ES-I3 (cell line): ENCODE results near the gene FBLN1.
"Not testable (repeated sequence)": the region's sequence is repeated elsewhere in the genome, so short reads cannot be mapped to it uniquely, and the experiment has no call there.

Source experiments
- H3K36me3 ChIP-seq: 2 replicates; pipeline ENCODE4 v1.6.1; 2013; ENCODE audit warnings: mild to moderate bottlenecking, low read length, control low read depth, moderate library complexity; ENCODE audit not compliant: insufficient read depth
- H3K4me1 ChIP-seq: 2 replicates; pipeline ENCODE4 v1.6.1; 2013; ENCODE audit warnings: mild to moderate bottlenecking, control low read depth, low read length; ENCODE audit not compliant: insufficient read depth
- H3K9ac ChIP-seq: 2 replicates; pipeline ENCODE4 v1.6.1; 2013; ENCODE audit warnings: low read depth, mild to moderate bottlenecking, low read length, moderate library complexity
- H3K9me3 ChIP-seq: 2 replicates; pipeline ENCODE4 v1.6.1; 2013; ENCODE audit warnings: mild to moderate bottlenecking, low read length, moderate library complexity; ENCODE audit not compliant: control insufficient read depth, insufficient read depth

FBLN1 gene

DNA sequence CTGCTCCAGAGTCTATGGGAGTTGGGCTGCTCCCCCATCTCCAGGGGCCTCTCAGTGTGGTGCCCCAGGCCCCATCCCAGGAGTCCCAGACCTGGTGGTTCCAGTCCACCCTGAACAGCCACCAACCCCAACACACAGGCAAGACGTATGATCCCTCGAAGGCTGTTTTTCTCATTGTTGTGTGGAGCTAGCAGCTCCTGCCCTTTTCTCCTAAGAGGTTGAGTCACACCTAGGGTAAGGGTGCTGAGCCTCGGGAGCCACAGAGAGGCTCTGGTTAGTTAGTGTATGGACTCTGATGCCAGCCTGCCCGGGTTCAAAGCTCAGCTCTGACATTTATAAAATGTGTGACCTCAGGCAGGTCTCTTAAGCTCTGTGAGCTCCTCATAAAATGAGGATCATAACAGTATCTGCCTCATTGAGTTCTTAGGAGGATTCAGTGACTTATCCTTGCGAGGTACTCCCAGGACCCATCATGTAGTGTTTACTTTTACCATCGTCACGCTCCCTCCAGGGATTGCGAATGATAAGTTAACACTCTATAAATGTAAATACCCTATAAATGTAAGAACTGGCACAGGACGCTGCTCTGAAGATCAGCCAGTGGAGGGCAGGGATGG lies 47.2 kb downstream of the FBLN1 start:
- Histone ChIP-seq H3K4me1 (no peaks in the 10 kb centered on the region; the same call in 1 of the 2 replicates), H3K9me3 (no peaks in the 10 kb centered on the region), H3K9ac (no peak overlapping the region), H3K36me3 (peaks cover 22% of the 10 kb centered on the region)

GRCh38 chr22:45550416-45550815 lies 47.7 kb downstream of the FBLN1 start:
- Histone ChIP-seq H3K36me3 (peaks cover 17% of the 10 kb centered on the region; the same call in 1 of the 2 replicates), H3K4me1 (no peaks in the 10 kb centered on the region; the same call in 1 of the 2 replicates), H3K9ac (no peak overlapping the region), H3K9me3 (no peaks in the 10 kb centered on the region)

GRCh38 chr22:45550891-45551290 lies 48.2 kb downstream of the FBLN1 start:
- Histone ChIP-seq H3K36me3 (peaks cover 16% of the 10 kb centered on the region; the same call in 1 of the 2 replicates), H3K9ac (no peak overlapping the region), H3K4me1 (no peaks in the 10 kb centered on the region; the same call in 1 of the 2 replicates), H3K9me3 (no peaks in the 10 kb centered on the region)

GRCh38 chr22:45551310-45552016 lies 48.8 kb downstream of the FBLN1 start:
- Histone ChIP-seq H3K36me3 (peaks cover 16% of the 10 kb centered on the region; the same call in 1 of the 2 replicates), H3K9me3 (no peaks in the 10 kb centered on the region), H3K9ac (no peak overlapping the region), H3K4me1 (no peaks in the 10 kb centered on the region; the same call in 1 of the 2 replicates)

DNA sequence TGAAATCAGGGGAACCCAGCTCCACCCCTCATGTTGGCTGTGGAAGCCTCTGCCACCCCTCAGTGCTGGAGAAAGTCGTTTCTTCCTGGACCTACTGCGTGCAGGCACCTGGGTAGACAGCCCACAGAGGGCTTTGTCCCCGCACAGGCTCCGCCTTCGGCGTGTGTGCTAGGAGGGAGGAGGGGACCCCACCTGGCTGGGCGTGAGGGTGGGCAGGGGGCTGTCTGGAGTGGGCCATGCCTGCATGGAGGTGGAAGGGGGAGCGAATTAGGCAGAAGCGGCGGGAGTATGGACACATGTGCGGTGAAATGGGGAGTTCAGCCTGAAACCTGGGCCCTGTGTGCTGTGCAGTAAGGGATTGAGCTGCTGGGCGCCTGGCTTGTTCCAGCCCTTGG lies 49.3 kb downstream of the FBLN1 start:
- Histone ChIP-seq H3K9ac (no peak overlapping the region), H3K4me1 (no peaks in the 10 kb centered on the region; the same call in 1 of the 2 replicates), H3K9me3 (no peaks in the 10 kb centered on the region), H3K36me3 (peaks cover 16% of the 10 kb centered on the region; the same call in 1 of the 2 replicates)

DNA sequence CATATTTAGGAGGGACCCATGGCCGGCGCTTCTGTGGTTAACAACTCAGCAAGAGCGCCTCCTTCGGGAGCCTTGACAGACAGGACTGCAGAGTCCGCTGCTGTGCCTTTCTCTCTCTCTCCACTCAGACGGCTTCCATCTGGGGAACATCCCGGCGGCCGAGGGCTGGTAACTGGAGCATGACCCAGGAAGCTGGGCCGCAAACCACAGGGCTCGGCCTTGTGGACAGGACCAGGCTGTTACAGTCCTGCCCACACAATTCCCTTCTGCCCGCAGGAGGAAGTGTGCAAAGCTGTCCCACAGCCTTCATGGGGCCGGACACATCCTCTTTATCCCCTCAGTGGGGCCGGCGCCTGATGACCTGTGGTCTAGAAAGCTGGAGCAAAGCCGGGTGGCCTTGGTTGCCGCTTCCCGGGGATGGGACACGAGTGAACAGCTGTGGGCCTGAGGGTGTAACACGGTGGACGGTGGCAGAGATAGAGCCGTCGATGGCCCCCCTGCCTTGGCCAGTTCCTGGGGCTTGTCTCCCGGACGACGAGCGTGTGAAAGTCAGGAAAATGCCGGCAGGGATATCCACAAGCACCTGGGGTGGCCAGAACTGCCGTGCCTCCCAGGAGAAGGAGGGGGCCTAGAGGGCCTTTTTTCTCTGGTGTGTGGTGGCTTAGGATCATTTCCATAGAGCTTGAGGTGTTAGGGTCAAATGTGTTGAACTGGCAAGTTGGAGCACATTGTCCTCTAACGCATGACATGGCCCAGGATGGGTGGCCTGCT lies 50.1 kb downstream of the FBLN1 start:
- H3K36me3 ChIP-seq, result peaks cover 12% of the 10 kb centered on the region; the same call in 1 of the 2 replicates
- no peak overlapping the region for H3K9ac ChIP-seq
- no peaks in the 10 kb centered on the region for H3K9me3 ChIP-seq
- no peaks in the 10 kb centered on the region; the same call in 1 of the 2 replicates for H3K4me1 ChIP-seq

GRCh38 chr22:45553351-45554039 lies 50.8 kb downstream of the FBLN1 start:
- Histone ChIP-seq H3K9ac (no peak overlapping the region), H3K4me1 (no peaks in the 10 kb centered on the region; the same call in 1 of the 2 replicates), H3K36me3 (peaks cover 11% of the 10 kb centered on the region; the same call in 1 of the 2 replicates)

GRCh38 chr22:45554040-45554406 lies 51.3 kb downstream of the FBLN1 start:
- H3K9me3 ChIP-seq, result no peaks in the 10 kb centered on the region
- peaks cover 10% of the 10 kb centered on the region; the same call in 1 of the 2 replicates for H3K36me3 ChIP-seq
- no peak overlapping the region for H3K9ac ChIP-seq
- no peaks in the 10 kb centered on the region; the same call in 1 of the 2 replicates for H3K4me1 ChIP-seq

More at GRCh38 chr22:45553351-45554039, 50.8 kb downstream of the FBLN1 start:
- H3K9me3 ChIP-seq, result no peaks in the 10 kb centered on the region

GRCh38 chr22:45554861-45555260 lies 52.2 kb downstream of the FBLN1 start:
- Histone ChIP-seq H3K4me1 (no peaks in the 10 kb centered on the region; the same call in 1 of the 2 replicates), H3K9me3 (0 out of 2 replicates have a peak, but pooled peaks cover 2% of the 10 kb centered on the region), H3K9ac (no peak overlapping the region), H3K36me3 (peaks cover 7% of the 10 kb centered on the region; the same call in 1 of the 2 replicates)

- not testable (repeated sequence) for H3K4me1 ChIP-seq, H3K9me3 ChIP-seq, H3K36me3 ChIP-seq, H3K9ac ChIP-seq
Observed at GRCh38 chr22:45557926-45558325, 55.2 kb downstream of the FBLN1 start.

- H3K9me3 ChIP-seq, H3K36me3 ChIP-seq, H3K4me1 ChIP-seq, H3K9ac ChIP-seq: not testable (repeated sequence)
Observed at GRCh38 chr22:45560092-45560491, 57.4 kb downstream of the FBLN1 start.

GRCh38 chr22:45560761-45561160 lies 58.1 kb downstream of the FBLN1 start:
- H3K4me1 ChIP-seq, H3K9ac ChIP-seq, H3K36me3 ChIP-seq, H3K9me3 ChIP-seq: not testable (repeated sequence)

DNA sequence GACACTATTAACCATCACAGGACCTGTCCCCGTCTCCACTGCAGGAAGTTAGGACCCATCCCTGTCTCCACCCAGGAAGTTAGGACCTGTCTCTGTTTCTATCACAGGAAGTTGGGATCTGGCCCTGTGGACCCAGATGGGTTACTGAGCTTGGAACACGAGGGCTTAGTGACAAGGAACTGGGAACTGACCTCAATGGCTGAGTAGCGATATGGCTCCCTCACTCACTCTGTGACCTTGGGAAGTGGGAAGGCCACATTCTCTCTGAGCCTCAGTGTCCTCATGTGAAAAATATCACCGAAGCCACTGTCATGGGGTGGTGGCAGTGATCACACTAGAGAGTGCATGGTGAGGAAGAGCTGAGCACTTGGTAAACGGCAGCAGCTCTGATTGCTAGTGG lies 59.4 kb downstream of the FBLN1 start:
- no peaks in the 10 kb centered on the region for H3K4me1 ChIP-seq
- H3K9ac ChIP-seq, result no peak overlapping the region
- H3K9me3 ChIP-seq, result peaks cover 7% of the 10 kb centered on the region; the same call in 1 of the 2 replicates
- no peaks in the 10 kb centered on the region for H3K36me3 ChIP-seq
